Measurements from ENCODE around the gene SPEF2. TPM values are rescaled to one million over a fixed set of nuclear protein-coding genes. Genes with fewer than 3 reads are reported as not detected.

SPEF2 gene
- total and polyA plus RNA-seq, 2 of the 13 experiments (the other 11 are each of a cell fraction or from before 2014, with no cell fraction given), result 1.5 to 2.3 TPM

- TF ChIP-seq SNAPC2 (CRISPR knock-in tag; IDR thresholded peaks at IDR 0.05) (no peak), ZNF367 (CRISPR knock-in tag; IDR thresholded peaks at IDR 0.05; ENCODE audit: borderline replicate concordance) (no peak), NR1H2 (CRISPR knock-in tag; IDR thresholded peaks at IDR 0.05; ENCODE audit: borderline replicate concordance, low read depth) (no peak), ZEB1 (IDR thresholded peaks at IDR 0.05; ENCODE audit: insufficient replicate concordance, low read depth) (no peak)
Measured at GRCh38 chr5:35587419-35587818, 30.2 kb upstream of the SPEF2 start (continued).

GRCh38 chr5:35593338-35593737 lies 24.3 kb upstream of the SPEF2 start:
- no peak for FAIRE-seq
- no peak for TF ChIP-seq GLI4 (CRISPR knock-in tag; IDR thresholded peaks at IDR 0.05; ENCODE audit: borderline replicate concordance)
- TF ChIP-seq TERF1 (CRISPR knock-in tag; IDR thresholded peaks at IDR 0.05), result no peak
- TF ChIP-seq ZSCAN5A (CRISPR knock-in tag; IDR thresholded peaks at IDR 0.05; ENCODE audit: borderline replicate concordance), result no peak
- no peak for TF ChIP-seq ATF2 (CRISPR knock-in tag; IDR thresholded peaks at IDR 0.05)
- no peak for TF ChIP-seq TARDBP (CRISPR knock-in tag; IDR thresholded peaks at IDR 0.05)
- TF ChIP-seq ZNF530 (CRISPR knock-in tag; IDR thresholded peaks at IDR 0.05; ENCODE audit: low read depth), result no peak
- TF ChIP-seq ZNF329 (CRISPR knock-in tag; IDR thresholded peaks at IDR 0.05; ENCODE audit: low read depth), result no peak
- TF ChIP-seq ZFP36L1 (CRISPR knock-in tag; IDR thresholded peaks at IDR 0.05), result no peak
- TF ChIP-seq MIER3 (CRISPR knock-in tag; IDR thresholded peaks at IDR 0.05; ENCODE audit: borderline replicate concordance), result no peak
- TF ChIP-seq ZNF709 (CRISPR knock-in tag; IDR thresholded peaks at IDR 0.05), result no peak
- no peak for TF ChIP-seq PAXIP1 (CRISPR knock-in tag; conservative IDR thresholded peaks at IDR 0.05)
- TF ChIP-seq KMT2B (CRISPR knock-in tag; IDR thresholded peaks at IDR 0.05), result no peak
- no peak for TF ChIP-seq NFIC (IDR thresholded peaks at IDR 0.05; ENCODE audit: low read length)
- no peaks in the 10 kb centered on the region for H3K36me3 ChIP-seq (replicated peaks in 1 of 2; ENCODE audit: control insufficient read depth in 1 of 2, insufficient read depth in 2 of 2, low read length in 2 of 2)
- no TSS peak for BruUV-seq (replicated peaks)
- H4K20me1 ChIP-seq (ENCODE audit: insufficient read depth, low read length), result no peaks in the 10 kb centered on the region
- no peaks in the 10 kb centered on the region for H3K9me3 ChIP-seq (ENCODE audit: low read length)
- H3K4me1 ChIP-seq (ENCODE audit: insufficient read depth, low read length), result no peaks in the 10 kb centered on the region
- no peak overlapping the region for H3K9ac ChIP-seq (ENCODE audit: insufficient read depth, low read depth, low read length)
- DNase-seq (ENCODE audit: low spot score), result no peak
- intact Hi-C loops (cut with micrococcal nuclease; ENCODE audit: unreplicated experiment), result no loop called here
- no peaks in the 10 kb centered on the region for H3K27me3 ChIP-seq (ENCODE audit: control insufficient read depth in 1 of 2, insufficient read depth in 2 of 2, low read length in 2 of 2)
- no peak overlapping the region for H2AFZ ChIP-seq (ENCODE audit: low read length)
- H3K27ac ChIP-seq (ENCODE audit: extremely low read length, insufficient read depth, low read length), result no peak overlapping the region
- in situ Hi-C loops (cut with HindIII; ENCODE audit: extremely low pct_ligation_motif_present, low pct_unique_long_range_greater_than_20kb), result loop anchor here (10.0 kb wide), 1 partner anchor 499 kb away; no protein-coding TSS in a partner anchor
- 0% methylated on average over 1 of the region's 1 CpG for WGBS (ENCODE audit: low lambda C conversion rate)
- H3K4me3 ChIP-seq (replicated peaks in 1 of 3; ENCODE audit: insufficient read depth in 1 of 3, low read depth in 2 of 3, low read length in 3 of 3), result no peak overlapping the region
- no peak for ATAC-seq
- no peaks in the 10 kb centered on the region for H3K79me2 ChIP-seq (ENCODE audit: insufficient read depth, low read length)
- CTCF ChIA-PET (ENCODE audit: low intra/inter-chr PET ratio, low total read pairs), result no interaction called here
- no peak overlapping the region for H3K4me2 ChIP-seq (ENCODE audit: low read depth, low read length)
- POLR2A ChIA-PET, result no interaction called here
